Measurements from ENCODE around the gene ALG2.

The ALG2 gene

DNA sequence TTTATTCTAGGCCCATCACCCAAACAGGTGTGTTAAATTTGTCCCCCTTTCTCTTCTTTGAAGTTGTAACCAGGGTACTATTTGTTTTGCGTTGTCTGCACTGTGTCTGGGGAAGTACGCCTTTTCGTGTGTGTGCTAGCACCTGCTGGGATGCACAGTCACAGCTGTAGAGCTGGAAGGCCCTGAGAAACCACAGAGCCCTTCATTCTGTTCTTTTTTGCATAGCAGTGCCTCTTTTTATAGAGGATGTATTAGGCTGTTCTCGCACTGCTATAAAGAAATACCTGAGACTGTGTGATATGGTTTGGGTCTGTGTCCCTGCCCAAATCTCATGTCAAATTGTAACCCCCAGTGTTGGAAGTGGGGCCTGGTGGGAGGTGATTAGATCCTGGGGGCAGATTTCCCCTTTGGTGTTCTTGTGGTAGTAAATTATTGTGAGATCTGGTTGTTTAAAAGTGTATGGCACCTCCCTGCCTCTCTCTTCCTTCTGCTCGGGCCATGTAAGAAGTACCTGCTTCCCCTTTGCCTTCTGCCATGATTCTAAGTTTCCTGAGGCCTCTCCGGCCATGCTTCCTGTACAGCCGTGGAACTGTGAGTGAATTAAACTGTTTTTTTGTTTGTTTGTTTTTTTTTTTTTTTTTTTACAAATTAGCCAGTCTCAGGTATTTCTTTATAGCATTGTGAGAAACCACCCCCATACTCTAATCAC lies 14.3 kb upstream of the ALG2 start:
- peaks cover 3% of the 10 kb centered on the region for H3K4me1 ChIP-seq (ENCODE audit: insufficient read depth, insufficient read length)
- no peak overlapping the region for H3K4me3 ChIP-seq (ENCODE audit: insufficient read length, low read depth)
- no peak for DNase-seq (ENCODE audit: low read depth, low spot score)
- no peaks in the 10 kb centered on the region for H3K9me3 ChIP-seq (ENCODE audit: insufficient read depth, low read length)
- H3K9ac ChIP-seq (ENCODE audit: insufficient read length, low read depth) = no peak overlapping the region
- H3K36me3 ChIP-seq (ENCODE audit: insufficient read depth, insufficient read length, low read length) = peaks cover 20% of the 10 kb centered on the region
- TF ChIP-seq ZNF274 (IDR thresholded peaks at IDR 0.05; ENCODE audit: low read depth, low read length) (no peak), YY1 (IDR thresholded peaks at IDR 0.05; ENCODE audit: insufficient read depth, insufficient read length) (no peak), SUZ12 (IDR thresholded peaks at IDR 0.05; ENCODE audit: extremely low read depth, insufficient read depth, insufficient read length) (no peak)
- no peaks in the 10 kb centered on the region for H3K27me3 ChIP-seq (ENCODE audit: insufficient read depth, insufficient read length)

GRCh38 chr9:99235069-99235468 lies 13.3 kb upstream of the ALG2 start:
- peaks cover 30% of the 10 kb centered on the region for H3K36me3 ChIP-seq (ENCODE audit: insufficient read depth, insufficient read length, low read length)
- no peak for DNase-seq (ENCODE audit: low read depth, low spot score)
- H3K4me1 ChIP-seq (ENCODE audit: insufficient read depth, insufficient read length) = peaks cover 3% of the 10 kb centered on the region
- H3K4me3 ChIP-seq (ENCODE audit: insufficient read length, low read depth) = no peak overlapping the region
- no peaks in the 10 kb centered on the region for H3K9me3 ChIP-seq (ENCODE audit: insufficient read depth, low read length)
- no peaks in the 10 kb centered on the region for H3K27me3 ChIP-seq (ENCODE audit: insufficient read depth, insufficient read length)
- no peak for TF ChIP-seq ZNF274 (IDR thresholded peaks at IDR 0.05; ENCODE audit: low read depth, low read length)
- no peak for TF ChIP-seq SUZ12 (IDR thresholded peaks at IDR 0.05; ENCODE audit: extremely low read depth, insufficient read depth, insufficient read length)
- TF ChIP-seq YY1 (IDR thresholded peaks at IDR 0.05; ENCODE audit: insufficient read depth, insufficient read length) = no peak
- H3K9ac ChIP-seq (ENCODE audit: insufficient read length, low read depth) = no peak overlapping the region

- TF ChIP-seq ZNF274 (IDR thresholded peaks at IDR 0.05; ENCODE audit: low read depth, low read length) (no peak), YY1 (IDR thresholded peaks at IDR 0.05; ENCODE audit: insufficient read depth, insufficient read length) (no peak), SUZ12 (IDR thresholded peaks at IDR 0.05; ENCODE audit: extremely low read depth, insufficient read depth, insufficient read length) (no peak)
These were observed 12.9 kb upstream of the ALG2 start for GRCh38 chr9:99234618-99235017.

DNA sequence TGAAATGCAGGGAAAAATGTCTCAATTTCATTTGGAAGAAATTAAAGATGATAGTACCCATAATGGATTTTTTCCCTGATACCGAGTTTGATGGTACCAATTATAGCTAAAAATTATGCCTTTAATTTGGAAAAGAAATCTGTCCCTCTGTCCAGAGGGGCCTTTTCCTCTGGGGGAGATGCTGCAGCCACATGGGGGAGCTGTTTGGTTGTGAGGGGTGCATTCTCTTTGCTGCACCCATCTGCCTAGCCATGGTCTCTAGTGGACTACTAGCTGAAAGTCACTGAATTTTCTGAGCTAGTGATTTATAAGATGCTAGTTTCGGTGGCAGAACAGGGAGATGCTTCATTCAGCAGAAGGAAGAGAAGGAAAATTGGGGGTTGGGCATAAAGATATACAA lies 10.0 kb upstream of the ALG2 start:
- no peak for TF ChIP-seq SUZ12 (IDR thresholded peaks at IDR 0.05; ENCODE audit: extremely low read depth, insufficient read depth, insufficient read length)
- TF ChIP-seq ZNF274 (IDR thresholded peaks at IDR 0.05; ENCODE audit: low read depth, low read length) = no peak
- TF ChIP-seq YY1 (IDR thresholded peaks at IDR 0.05; ENCODE audit: insufficient read depth, insufficient read length) = no peak

More at GRCh38 chr9:99234618-99235017, 12.9 kb upstream of the ALG2 start:
- no peak overlapping the region for H3K9ac ChIP-seq (ENCODE audit: insufficient read length, low read depth)
- no peaks in the 10 kb centered on the region for H3K27me3 ChIP-seq (ENCODE audit: insufficient read depth, insufficient read length)
- H3K4me1 ChIP-seq (ENCODE audit: insufficient read depth, insufficient read length) = peaks cover 3% of the 10 kb centered on the region
- no peak overlapping the region for H3K4me3 ChIP-seq (ENCODE audit: insufficient read length, low read depth)
- DNase-seq (ENCODE audit: low read depth, low spot score) = no peak
- H3K9me3 ChIP-seq (ENCODE audit: insufficient read depth, low read length) = no peaks in the 10 kb centered on the region
- peaks cover 34% of the 10 kb centered on the region for H3K36me3 ChIP-seq (ENCODE audit: insufficient read depth, insufficient read length, low read length)

DNA sequence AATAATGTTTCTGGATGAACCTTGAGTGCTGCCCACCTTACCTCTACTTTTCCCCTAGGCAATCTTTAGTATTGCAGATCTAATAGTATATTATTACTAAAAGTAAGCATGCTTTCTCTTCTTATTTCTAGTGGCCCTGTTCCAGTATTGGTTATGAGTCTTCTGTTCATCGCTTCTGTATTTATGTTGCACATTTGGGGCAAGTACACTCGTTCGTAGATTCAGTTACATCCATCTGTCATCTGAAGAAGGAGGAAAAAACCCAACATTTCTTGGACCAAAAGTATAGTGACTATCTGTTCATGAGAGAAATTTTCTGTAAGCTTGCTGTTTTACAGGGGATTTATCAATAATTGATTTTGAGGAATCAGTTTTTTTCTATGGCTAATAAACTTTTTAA lies 8.5 kb upstream of the ALG2 start:
- Histone ChIP-seq H3K4me1 (ENCODE audit: insufficient read depth, insufficient read length) (no peaks in the 10 kb centered on the region), H3K9ac (ENCODE audit: insufficient read length, low read depth) (no peak overlapping the region), H3K36me3 (ENCODE audit: insufficient read depth, insufficient read length, low read length) (peaks cover 73% of the 10 kb centered on the region), H3K27me3 (ENCODE audit: insufficient read depth, insufficient read length) (no peaks in the 10 kb centered on the region), H3K4me3 (ENCODE audit: insufficient read length, low read depth) (no peak overlapping the region), H3K9me3 (ENCODE audit: insufficient read depth, low read length) (no peaks in the 10 kb centered on the region)
- TF ChIP-seq YY1 (IDR thresholded peaks at IDR 0.05; ENCODE audit: insufficient read depth, insufficient read length) (no peak), ZNF274 (IDR thresholded peaks at IDR 0.05; ENCODE audit: low read depth, low read length) (no peak), SUZ12 (IDR thresholded peaks at IDR 0.05; ENCODE audit: extremely low read depth, insufficient read depth, insufficient read length) (no peak)
- DNase-seq (ENCODE audit: low read depth, low spot score) = no peak

More for the DNA sequence above, 10.0 kb upstream of the ALG2 start:
- no peaks in the 10 kb centered on the region for H3K9me3 ChIP-seq (ENCODE audit: insufficient read depth, low read length)
- H3K4me3 ChIP-seq (ENCODE audit: insufficient read length, low read depth) = no peak overlapping the region
- H3K4me1 ChIP-seq (ENCODE audit: insufficient read depth, insufficient read length) = no peaks in the 10 kb centered on the region
- no peaks in the 10 kb centered on the region for H3K27me3 ChIP-seq (ENCODE audit: insufficient read depth, insufficient read length)
- H3K9ac ChIP-seq (ENCODE audit: insufficient read length, low read depth) = no peak overlapping the region
- peaks cover 59% of the 10 kb centered on the region for H3K36me3 ChIP-seq (ENCODE audit: insufficient read depth, insufficient read length, low read length)
- no peak for DNase-seq (ENCODE audit: low read depth, low spot score)

DNA sequence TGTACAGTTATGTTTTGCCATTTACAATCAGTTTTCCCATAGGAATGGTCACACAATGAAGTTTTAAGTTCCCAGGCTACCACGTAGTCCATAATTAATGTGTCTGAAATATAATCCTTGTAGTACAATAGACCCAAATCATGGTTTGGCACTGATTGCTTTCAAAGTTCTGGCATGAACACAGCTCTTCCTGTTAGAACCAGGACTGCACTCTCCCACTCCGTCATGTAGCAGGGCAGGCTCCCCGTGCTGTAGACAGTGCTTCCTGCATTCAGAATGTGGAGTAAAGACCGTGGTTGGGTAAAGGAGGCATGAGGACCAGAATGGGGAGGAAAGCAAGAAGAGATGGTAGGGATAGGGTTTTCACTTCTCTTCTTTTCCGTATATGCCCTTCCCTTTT lies 4.3 kb upstream of the ALG2 start:
- no peak for TF ChIP-seq SUZ12 (IDR thresholded peaks at IDR 0.05; ENCODE audit: extremely low read depth, insufficient read depth, insufficient read length)
- TF ChIP-seq ZNF274 (IDR thresholded peaks at IDR 0.05; ENCODE audit: low read depth, low read length) = no peak
- TF ChIP-seq YY1 (IDR thresholded peaks at IDR 0.05; ENCODE audit: insufficient read depth, insufficient read length) = no peak
- no peaks in the 10 kb centered on the region for H3K4me1 ChIP-seq (ENCODE audit: insufficient read depth, insufficient read length)
- DNase-seq (ENCODE audit: low read depth, low spot score) = no peak
- H3K4me3 ChIP-seq (ENCODE audit: insufficient read length, low read depth) = no peak overlapping the region
- H3K36me3 ChIP-seq (ENCODE audit: insufficient read depth, insufficient read length, low read length) = peaks cover 77% of the 10 kb centered on the region
- H3K9me3 ChIP-seq (ENCODE audit: insufficient read depth, low read length) = no peaks in the 10 kb centered on the region
- H3K9ac ChIP-seq (ENCODE audit: insufficient read length, low read depth) = no peak overlapping the region
- H3K27me3 ChIP-seq (ENCODE audit: insufficient read depth, insufficient read length) = no peaks in the 10 kb centered on the region

DNA sequence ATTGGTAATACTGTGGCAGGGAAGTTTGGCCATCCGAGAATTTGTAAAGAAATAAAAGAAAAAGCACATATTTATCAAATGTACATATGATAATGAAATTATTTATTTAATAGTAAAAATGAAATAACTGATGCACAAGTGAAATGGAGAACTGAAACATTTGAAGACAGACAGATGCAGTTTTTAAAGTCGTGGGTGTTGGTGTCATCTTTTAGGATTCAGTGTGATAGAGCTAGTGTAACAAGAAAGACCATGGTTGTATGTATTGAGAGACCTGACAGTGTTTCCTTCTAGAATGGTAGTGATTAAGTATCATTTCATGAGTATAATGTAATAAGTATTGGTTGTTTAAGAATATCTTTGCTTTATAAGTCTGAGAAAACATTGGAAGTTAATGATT lies 2.7 kb upstream of the ALG2 start:
- Histone ChIP-seq H3K27me3 (ENCODE audit: insufficient read depth, insufficient read length) (no peaks in the 10 kb centered on the region), H3K36me3 (ENCODE audit: insufficient read depth, insufficient read length, low read length) (peaks cover 67% of the 10 kb centered on the region), H3K4me3 (ENCODE audit: insufficient read length, low read depth) (no peak overlapping the region), H3K4me1 (ENCODE audit: insufficient read depth, insufficient read length) (no peaks in the 10 kb centered on the region), H3K9me3 (ENCODE audit: insufficient read depth, low read length) (no peaks in the 10 kb centered on the region), H3K9ac (ENCODE audit: insufficient read length, low read depth) (no peak overlapping the region)
- TF ChIP-seq YY1 (IDR thresholded peaks at IDR 0.05; ENCODE audit: insufficient read depth, insufficient read length) = no peak
- no peak for TF ChIP-seq SUZ12 (IDR thresholded peaks at IDR 0.05; ENCODE audit: extremely low read depth, insufficient read depth, insufficient read length)
- TF ChIP-seq ZNF274 (IDR thresholded peaks at IDR 0.05; ENCODE audit: low read depth, low read length) = no peak
- no peak for DNase-seq (ENCODE audit: low read depth, low spot score)
